Keratinocyte (primary cell): Measurements from ENCODE around the gene EIF4G2. TPM values are rescaled to one million over a fixed set of nuclear protein-coding genes. Genes with fewer than 3 reads are reported as not detected.

Source experiments
- DNase-seq: peaks from one replicate; pipeline ENCODE4 v3.0.0-alpha.2; 2011; ENCODE audit warnings: low read depth, missing footprints, low spot score
- FAIRE-seq: peaks from 2 replicates; lab custom pipeline; 2011; peaks lifted over from hg19 to GRCh38; lab: Jason Lieb, UNC
- H2AFZ ChIP-seq: 2 replicates; pipeline ENCODE4 v1.6.0; 2012; ENCODE audit warnings: low read length, control low read depth, inconsistent platforms; ENCODE audit not compliant: control insufficient read depth
- H3K27ac ChIP-seq: 2 replicates; pipeline ENCODE4 v1.5.1; 2011; ENCODE audit warnings: low read length; ENCODE audit not compliant: control insufficient read depth, insufficient read depth
- H3K27me3 ChIP-seq: 3 replicates; pipeline ENCODE4 v1.6.0; 2011; ENCODE audit warnings: low read length; ENCODE audit not compliant: control insufficient read depth, insufficient read depth; ENCODE audit errors: extremely low read depth
- H3K36me3 ChIP-seq, 2 experiments: 2 replicates in 1 of 2; 3 replicates in 1 of 2; pipeline ENCODE4 v1.5.1; 2011; ENCODE audit warnings: low read length in 2 of 2, mild to moderate bottlenecking in 1 of 2; ENCODE audit not compliant: control insufficient read depth in 2 of 2, insufficient read depth in 2 of 2; ENCODE audit errors: extremely low read depth in 1 of 2
- H3K4me1 ChIP-seq: 3 replicates; pipeline ENCODE4 v1.5.1; 2011; ENCODE audit warnings: low read length; ENCODE audit not compliant: control insufficient read depth, insufficient read depth; ENCODE audit errors: extremely low read depth
- H3K4me2 ChIP-seq: 3 replicates; pipeline ENCODE4 v1.6.0; 2011; ENCODE audit warnings: low read depth, low read length; ENCODE audit not compliant: control insufficient read depth, insufficient read depth; ENCODE audit errors: extremely low read depth
- H3K4me3 ChIP-seq, 3 experiments: fragments of 200-600 bp in 1 of 3; sonication (generic) in 1 of 3; 2 replicates in 2 of 3; 3 replicates in 1 of 3; pipeline ENCODE4 v1.5.1; 2011 to 2016; ENCODE audit warnings: low read length in 3 of 3, mild to moderate bottlenecking in 3 of 3, control low read depth in 2 of 3, inconsistent platforms in 1 of 3, low read depth in 1 of 3, mixed read lengths in 1 of 3, mixed run types in 1 of 3, moderate library complexity in 1 of 3; ENCODE audit not compliant: control insufficient read depth in 2 of 3, insufficient read depth in 2 of 3; ENCODE audit errors: extremely low read depth in 1 of 3
- H3K79me2 ChIP-seq: 2 replicates; pipeline ENCODE4 v1.6.0; 2012; ENCODE audit warnings: low read length; ENCODE audit not compliant: control insufficient read depth, insufficient read depth
- H3K9ac ChIP-seq: 3 replicates; pipeline ENCODE4 v1.6.0; 2011; ENCODE audit warnings: low read length; ENCODE audit not compliant: control insufficient read depth, insufficient read depth; ENCODE audit errors: extremely low read depth
- H3K9me1 ChIP-seq: 3 replicates; pipeline ENCODE4 v1.6.0; 2011; ENCODE audit warnings: low read length; ENCODE audit not compliant: control insufficient read depth, insufficient read depth; ENCODE audit errors: extremely low read depth
- H3K9me3 ChIP-seq: 2 replicates; pipeline ENCODE4 v1.5.1; 2012; ENCODE audit warnings: low read depth, low read length; ENCODE audit not compliant: control insufficient read depth
- H4K20me1 ChIP-seq: 3 replicates; pipeline ENCODE4 v1.6.0; 2011; ENCODE audit warnings: low read length; ENCODE audit not compliant: control insufficient read depth, insufficient read depth; ENCODE audit errors: extremely low read depth
- CTCF ChIP-seq, 3 experiments: IDR thresholded peaks in 1 of 3; conservative IDR thresholded peaks in 1 of 3; optimal IDR thresholded peaks in 1 of 3; 2 replicates in 2 of 3; 3 replicates in 1 of 3; pipeline versions ENCODE3 to v1.5.1; 2011; ENCODE audit warnings: low read length in 3 of 3, mild to moderate bottlenecking in 3 of 3, moderate library complexity in 2 of 3, control low read depth in 1 of 3, inconsistent platforms in 1 of 3; ENCODE audit not compliant: insufficient read depth in 2 of 3; ENCODE audit errors: extremely low read depth in 1 of 3
- EZH2 ChIP-seq: IDR thresholded peaks from one replicate; pipeline ENCODE4 v1.6.1; 2012; ENCODE audit warnings: inconsistent platforms, mild to moderate bottlenecking, low read length, moderate library complexity
- dilution Hi-C: fragments of 300-500 bp; cut with MboI; formaldehyde crosslinking; loops from one replicate; pipeline ENCODE4 v1.7.0; 2020; ENCODE audit warnings: low sequenced_read_pairs; ENCODE audit not compliant: extremely low pct_ligation_motif_present
- polyA plus RNA-seq, 5 experiments: library from polyadenylated mRNA; depleted of rRNA in 3 of 5; stranded (reverse) in 3 of 5; stranded (forward) in 1 of 5; unstranded in 1 of 5; fragments of >200 nt; gene quantifications; 1 replicate in 1 of 5; 2 replicates in 3 of 5; 3 replicates in 1 of 5; pipeline versions ENCODE4 v1.2.1 to v1.2.3, GENCODE V29; 2011 to 2012; ENCODE audit warnings: missing spikeins in 2 of 5, low read depth in 1 of 5, low replicate concordance in 1 of 5

The EIF4G2 gene
- polyA plus RNA-seq, 1 donor (not counting 4 experiments of a cell fraction or from before 2014, with no cell fraction given): 643 TPM

DNA sequence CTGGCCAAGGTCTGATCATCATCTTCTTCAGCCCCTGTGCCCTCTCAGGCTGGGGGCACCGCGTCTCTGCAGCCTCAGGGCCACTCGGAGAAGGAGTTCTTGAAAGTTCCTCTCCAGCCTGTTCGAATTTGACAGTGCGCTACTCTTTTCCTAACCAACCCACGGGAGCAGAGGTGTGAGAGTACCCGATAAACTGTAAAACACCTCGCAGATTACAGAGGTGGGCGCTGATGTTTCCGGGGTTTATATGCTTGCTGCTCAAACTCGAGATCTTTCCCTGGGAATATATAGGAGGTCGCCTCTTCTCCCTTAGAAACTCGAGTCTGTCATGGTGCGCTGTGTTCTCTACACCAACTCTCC lies 57.2 kb downstream of the EIF4G2 start:
- Histone ChIP-seq H3K4me3 (peak overlapping the region; percentile 73 to 97 (median 93)), H4K20me1 (no peaks in the 10 kb centered on the region), H3K36me3 (peaks cover 1 to 7% of the 10 kb centered on the region in 2 experiments), H3K4me2 (peak overlapping the region; percentile 90), H3K27ac (peak overlapping the region; percentile 94), H3K9me1 (no peaks in the 10 kb centered on the region), H3K79me2 (peaks cover 20% of the 10 kb centered on the region), H3K27me3 (no peaks in the 10 kb centered on the region), H2AFZ (peak overlapping the region; percentile 96), H3K4me1 (peaks cover 7% of the 10 kb centered on the region), H3K9ac (peak overlapping the region; percentile 94), H3K9me3 (no peaks in the 10 kb centered on the region)
- dilution Hi-C loops: no loop called here
- TF ChIP-seq EZH2 (no peak), CTCF (optimal IDR thresholded peaks at IDR 0.05 in 1 of 3, IDR thresholded peaks at IDR 0.05 in 1 of 3, conservative IDR thresholded peaks at IDR 0.05 in 1 of 3; ENCODE audit: extremely low read depth in 1 of 3, insufficient read depth in 2 of 3, low read length in 3 of 3) (no peak)
- FAIRE-seq: peak; percentile 29
- no peak for DNase-seq

DNA sequence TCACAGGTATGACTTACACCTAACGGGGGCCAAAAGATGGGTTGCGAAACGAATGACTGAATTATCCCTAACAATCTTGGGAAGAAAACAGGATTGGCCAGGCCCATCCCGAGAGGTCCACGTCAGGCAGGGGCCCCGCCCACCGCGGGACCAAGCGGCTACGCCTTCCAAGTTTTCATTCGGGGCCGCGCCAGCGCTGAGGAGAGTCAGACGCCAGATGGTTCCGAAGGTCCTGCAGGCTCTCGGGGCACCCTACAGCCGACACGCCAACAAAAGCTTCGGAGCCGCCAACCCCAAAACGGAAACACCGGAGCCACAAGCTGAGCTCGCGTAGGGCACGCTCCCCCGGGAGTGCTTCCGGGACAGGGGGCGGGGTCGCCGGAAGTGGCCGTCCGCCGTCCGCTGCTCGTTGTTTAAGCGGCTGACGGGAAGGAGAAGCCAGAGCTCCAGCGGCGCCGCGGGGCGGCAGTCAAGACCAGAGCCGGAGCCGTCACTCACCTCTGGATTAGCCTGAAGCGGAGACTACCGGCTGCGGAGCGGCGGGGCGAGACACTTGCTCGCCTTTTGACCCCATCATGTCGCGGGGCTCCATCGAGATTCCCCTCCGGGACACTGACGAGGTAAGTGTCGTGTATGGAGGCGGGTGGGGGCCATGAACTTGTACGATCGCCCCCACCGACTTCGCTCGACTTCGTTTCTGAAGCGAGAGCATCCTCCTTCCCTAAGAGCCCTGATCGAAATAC lies 57.7 kb downstream of the EIF4G2 start, which contains the start of gene CTR9:
Gene CTR9 (plus strand): TSS at position 409 of the 743 bp plus-strand sequence. CDS start 167 bp downstream, at position 576.
- peak within 1 kb of the TSS; percentile 96 for H2AFZ ChIP-seq
- peak; percentile 36 for FAIRE-seq

More for the DNA sequence above, 57.7 kb downstream of the EIF4G2 start, which contains the start of gene CTR9:
- H4K20me1 ChIP-seq: no peaks in the 10 kb centered on the region
- H3K4me3 ChIP-seq: peak within 1 kb of the TSS; percentile 73 to 97 (median 93)
- no peaks in the 10 kb centered on the region for H3K9me1 ChIP-seq
- no peaks in the 10 kb centered on the region for H3K27me3 ChIP-seq
- peak within 1 kb of the TSS; percentile 94 for H3K9ac ChIP-seq
- H3K27ac ChIP-seq: peak within 1 kb of the TSS; percentile 94
- peaks cover 7% of the 10 kb centered on the region for H3K4me1 ChIP-seq
- H3K79me2 ChIP-seq: peaks cover 20% of the 10 kb centered on the region
- dilution Hi-C loops: no loop called here
- no peak for TF ChIP-seq EZH2
- TF ChIP-seq CTCF (optimal IDR thresholded peaks at IDR 0.05 in 1 of 3, IDR thresholded peaks at IDR 0.05 in 1 of 3, conservative IDR thresholded peaks at IDR 0.05 in 1 of 3; ENCODE audit: extremely low read depth in 1 of 3, insufficient read depth in 2 of 3, low read length in 3 of 3): peak; percentile 15 to 50 (median 39)
- DNase-seq: peak; percentile 58
- peaks cover 1 to 7% of the 10 kb centered on the region in 2 experiments for H3K36me3 ChIP-seq
- no peaks in the 10 kb centered on the region for H3K9me3 ChIP-seq
- H3K4me2 ChIP-seq: peak within 1 kb of the TSS; percentile 90
